ENCODE data around the gene UQCRQ.

UQCRQ gene

GRCh38 chr5:132876020-132876759 lies 9.7 kb downstream of the UQCRQ start:
- H3K4me3 ChIP-seq (ENCODE audit: low read depth, low read length), result no peak overlapping the region
- TF ChIP-seq MYC (IDR thresholded peaks at IDR 0.05; ENCODE audit: low read depth, low read length), result no peak
- TF ChIP-seq, protein P1, sequence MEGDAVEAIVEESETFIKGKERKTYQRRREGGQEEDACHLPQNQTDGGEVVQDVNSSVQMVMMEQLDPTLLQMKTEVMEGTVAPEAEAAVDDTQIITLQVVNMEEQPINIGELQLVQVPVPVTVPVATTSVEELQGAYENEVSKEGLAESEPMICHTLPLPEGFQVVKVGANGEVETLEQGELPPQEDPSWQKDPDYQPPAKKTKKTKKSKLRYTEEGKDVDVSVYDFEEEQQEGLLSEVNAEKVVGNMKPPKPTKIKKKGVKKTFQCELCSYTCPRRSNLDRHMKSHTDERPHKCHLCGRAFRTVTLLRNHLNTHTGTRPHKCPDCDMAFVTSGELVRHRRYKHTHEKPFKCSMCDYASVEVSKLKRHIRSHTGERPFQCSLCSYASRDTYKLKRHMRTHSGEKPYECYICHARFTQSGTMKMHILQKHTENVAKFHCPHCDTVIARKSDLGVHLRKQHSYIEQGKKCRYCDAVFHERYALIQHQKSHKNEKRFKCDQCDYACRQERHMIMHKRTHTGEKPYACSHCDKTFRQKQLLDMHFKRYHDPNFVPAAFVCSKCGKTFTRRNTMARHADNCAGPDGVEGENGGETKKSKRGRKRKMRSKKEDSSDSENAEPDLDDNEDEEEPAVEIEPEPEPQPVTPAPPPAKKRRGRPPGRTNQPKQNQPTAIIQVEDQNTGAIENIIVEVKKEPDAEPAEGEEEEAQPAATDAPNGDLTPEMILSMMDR (IDR thresholded peaks at IDR 0.05; ENCODE audit: low read depth, low read length), result no peak
- no peak for TF ChIP-seq POLR2A (IDR thresholded peaks at IDR 0.05; ENCODE audit: extremely low read depth, insufficient read length)
- TF ChIP-seq, protein P2, sequence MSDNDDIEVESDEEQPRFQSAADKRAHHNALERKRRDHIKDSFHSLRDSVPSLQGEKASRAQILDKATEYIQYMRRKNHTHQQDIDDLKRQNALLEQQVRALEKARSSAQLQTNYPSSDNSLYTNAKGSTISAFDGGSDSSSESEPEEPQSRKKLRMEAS (IDR thresholded peaks at IDR 0.05; ENCODE audit: low read depth, low read length), result no peak
- DNase-seq (ENCODE audit: low read depth), result no peak

- no peak for TF ChIP-seq MYC (IDR thresholded peaks at IDR 0.05; ENCODE audit: low read depth, low read length)
- TF ChIP-seq, protein P1 (IDR thresholded peaks at IDR 0.05; ENCODE audit: low read depth, low read length), result no peak
- TF ChIP-seq POLR2A (IDR thresholded peaks at IDR 0.05; ENCODE audit: extremely low read depth, insufficient read length), result no peak
- TF ChIP-seq, protein P2 (IDR thresholded peaks at IDR 0.05; ENCODE audit: low read depth, low read length), result no peak
- H3K4me3 ChIP-seq (ENCODE audit: low read depth, low read length), result no peak overlapping the region
- no peak for DNase-seq (ENCODE audit: low read depth)
Measured at GRCh38 chr5:132877466-132877865, 11.0 kb downstream of the UQCRQ start.

DNA sequence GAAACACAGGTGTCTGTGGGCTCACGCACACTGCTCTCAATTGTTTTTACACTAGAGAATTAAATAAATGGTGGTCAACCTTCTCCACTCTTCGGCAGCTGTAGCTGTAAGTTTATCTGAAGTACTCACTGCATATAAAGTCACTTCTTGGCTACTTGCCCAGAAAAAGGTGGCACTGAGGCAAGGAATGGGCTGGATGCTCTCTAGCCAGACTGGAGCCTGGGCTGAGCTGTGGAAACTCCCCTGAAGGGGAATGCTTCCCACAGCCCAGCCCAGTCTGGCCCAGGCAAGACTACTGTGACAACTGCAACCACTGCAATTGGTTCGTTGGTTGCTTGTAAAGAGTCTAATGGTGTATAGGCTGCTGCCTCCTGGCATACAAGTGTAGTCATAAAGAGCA lies 11.5 kb downstream of the UQCRQ start:
- DNase-seq (ENCODE audit: low read depth), result no peak
- TF ChIP-seq, protein P1 (IDR thresholded peaks at IDR 0.05; ENCODE audit: low read depth, low read length), result no peak
- TF ChIP-seq, protein P2 (IDR thresholded peaks at IDR 0.05; ENCODE audit: low read depth, low read length), result no peak
- TF ChIP-seq MYC (IDR thresholded peaks at IDR 0.05; ENCODE audit: low read depth, low read length) (no peak), POLR2A (IDR thresholded peaks at IDR 0.05; ENCODE audit: extremely low read depth, insufficient read length) (no peak)
- H3K4me3 ChIP-seq (ENCODE audit: low read depth, low read length), result no peak overlapping the region

- no peak for TF ChIP-seq POLR2A (IDR thresholded peaks at IDR 0.05; ENCODE audit: extremely low read depth, insufficient read length)
- TF ChIP-seq, protein P1 (IDR thresholded peaks at IDR 0.05; ENCODE audit: low read depth, low read length), result peak; percentile 78
- H3K4me3 ChIP-seq (ENCODE audit: low read depth, low read length), result no peak overlapping the region
- DNase-seq (ENCODE audit: low read depth), result peak; percentile 78
Measured at GRCh38 chr5:132883261-132883834, 16.9 kb downstream of the UQCRQ start.

DNA sequence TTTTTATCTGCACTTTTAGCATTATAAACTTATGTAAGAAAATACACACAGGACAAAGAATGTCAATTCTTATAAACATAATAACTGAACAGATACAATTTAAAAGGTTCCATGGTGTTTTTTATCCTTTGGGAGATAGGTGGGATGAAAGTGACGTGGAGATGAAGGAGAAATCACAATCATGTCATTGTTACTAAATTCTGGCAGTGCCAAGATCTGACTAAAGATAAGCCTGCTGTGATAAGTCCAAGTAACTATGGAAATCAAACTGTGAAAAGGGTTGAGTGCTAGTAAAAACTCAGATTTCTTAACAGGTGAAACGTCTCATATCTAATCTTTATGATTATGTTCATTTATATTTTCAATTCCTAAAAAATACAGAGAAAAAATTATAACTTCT lies 18.1 kb downstream of the UQCRQ start:
- no peak for TF ChIP-seq MYC (IDR thresholded peaks at IDR 0.05; ENCODE audit: low read depth, low read length)
- TF ChIP-seq, protein P1 (IDR thresholded peaks at IDR 0.05; ENCODE audit: low read depth, low read length), result no peak
- no peak for TF ChIP-seq POLR2A (IDR thresholded peaks at IDR 0.05; ENCODE audit: extremely low read depth, insufficient read length)
- TF ChIP-seq, protein P2 (IDR thresholded peaks at IDR 0.05; ENCODE audit: low read depth, low read length), result no peak
- H3K4me3 ChIP-seq (ENCODE audit: low read depth, low read length), result no peak overlapping the region
- no peak for DNase-seq (ENCODE audit: low read depth)
